22Rv1 (cell line): ENCODE results near the gene TENM4.

Source experiments
- CTCF ChIP-seq: fragments of 450-650 bp; IDR thresholded peaks from 2 replicates; pipeline ENCODE4 v1.5.1; 2017; ENCODE audit warnings: mild to moderate bottlenecking
- ZFX ChIP-seq: fragments of 450-650 bp; IDR thresholded peaks from 2 replicates; pipeline ENCODE4 v1.6.1; 2017; ENCODE audit warnings: antibody characterized with exemption, borderline replicate concordance

GRCh38 chr11:79482800-79483199, 42.0 kb upstream of the TENM4 start:
- TF ChIP-seq CTCF (no peak), ZFX (no peak)
